HepG2 (cell line): ENCODE results near the gene CSTPP1. TPM values are rescaled to one million over a fixed set of nuclear protein-coding genes. Genes with fewer than 3 reads are reported as not detected.

Experiments
- CBX2 ChIP-seq, 2 experiments: fragments of 200-600 bp in 1 of 2; sonication (generic); formaldehyde crosslinking in 1 of 2; IDR thresholded peaks; 2 replicates each; pipeline versions ENCODE4 v1.7.0 to v1.8.1; 2018 to 2022; ENCODE audit warnings: low read depth in 2 of 2, low read length in 1 of 2, mild to moderate bottlenecking in 1 of 2, missing genetic modification reagents in 1 of 2
- FOXA1 ChIP-seq, 2 experiments: fragments of 450-650 bp in 1 of 2; sonication (generic) in 1 of 2; formaldehyde crosslinking in 1 of 2; IDR thresholded peaks; 2 replicates each; pipeline versions ENCODE4 v1.4.0 to v1.6.1; 2016 to 2020; ENCODE audit warnings: missing genetic modification reagents in 1 of 2
- GABPB1 ChIP-seq: IDR thresholded peaks from 2 replicates; pipeline ENCODE4 v1.6.1; 2016; ENCODE audit warnings: mild to moderate bottlenecking, missing genetic modification reagents, moderate library complexity, missing compliant biosample characterization
- KDM1A ChIP-seq: IDR thresholded peaks from 2 replicates; pipeline ENCODE4 v1.6.1; 2016; ENCODE audit warnings: missing compliant biosample characterization
- MAFK ChIP-seq, 2 experiments: IDR thresholded peaks in 1 of 2; conservative IDR thresholded peaks in 1 of 2; 2 replicates each; pipeline ENCODE4 v1.6.1; 2011; ENCODE audit warnings: improper control_type of control experiment in 2 of 2, low read length in 2 of 2
- NFIC ChIP-seq: IDR thresholded peaks from 2 replicates; pipeline ENCODE4 v1.6.1; 2012; ENCODE audit warnings: mild to moderate bottlenecking, low read length, inconsistent platforms
- REPIN1 ChIP-seq: sonication (generic); formaldehyde crosslinking; IDR thresholded peaks from 2 replicates; pipeline ENCODE4 v1.8.0; 2022; ENCODE audit warnings: missing genetic modification reagents, low read depth, mild to moderate bottlenecking, borderline replicate concordance
- SALL2 ChIP-seq: sonication (generic); formaldehyde crosslinking; IDR thresholded peaks from 2 replicates; pipeline ENCODE4 v1.8.1; 2023; ENCODE audit warnings: mild to moderate bottlenecking, missing genetic modification reagents, inconsistent platforms
- SMAD9 ChIP-seq: sonication (generic); formaldehyde crosslinking; IDR thresholded peaks from 2 replicates; pipeline ENCODE4 v1.5.1; 2020; ENCODE audit warnings: mild to moderate bottlenecking, missing genetic modification reagents
- STAG1 ChIP-seq: sonication (generic); formaldehyde crosslinking; IDR thresholded peaks from 2 replicates; pipeline ENCODE4 v1.4.0; 2020; ENCODE audit warnings: missing genetic modification reagents
- YY1 ChIP-seq: IDR thresholded peaks from 2 replicates; pipeline ENCODE4 v1.6.1; 2011; ENCODE audit warnings: low read length, low read depth, moderate library complexity, mild to moderate bottlenecking; ENCODE audit not compliant: insufficient read depth, insufficient replicate concordance
- ZBTB14 ChIP-seq: sonication (generic); formaldehyde crosslinking; IDR thresholded peaks from 2 replicates; pipeline ENCODE4 v1.4.0; 2020; ENCODE audit warnings: missing genetic modification reagents
- ZNF761 ChIP-seq: sonication (generic); formaldehyde crosslinking; conservative IDR thresholded peaks from 2 replicates; pipeline ENCODE4 v1.4.0; 2020; ENCODE audit warnings: mild to moderate bottlenecking, missing genetic modification reagents
- ZNF816 ChIP-seq: sonication (generic); formaldehyde crosslinking; IDR thresholded peaks from 2 replicates; pipeline ENCODE4 v1.8.0; 2022; ENCODE audit warnings: missing genetic modification reagents, mild to moderate bottlenecking, borderline replicate concordance
- ZNF850 ChIP-seq: sonication (generic); formaldehyde crosslinking; conservative IDR thresholded peaks from 2 replicates; pipeline ENCODE4 v1.9.0; 2021; ENCODE audit warnings: mild to moderate bottlenecking, missing genetic modification reagents
- ZNF878 ChIP-seq: sonication (generic); formaldehyde crosslinking; IDR thresholded peaks from 2 replicates; pipeline ENCODE4 v1.8.1; 2023; ENCODE audit warnings: mild to moderate bottlenecking, missing genetic modification reagents, moderate library complexity
- polyA plus RNA-seq, 8 experiments: library from polyadenylated mRNA; depleted of rRNA in 3 of 8; stranded (reverse) in 7 of 8; unstranded in 1 of 8; fragments of >200 nt; fragmentation: Illumina TruSeq in 4 of 8; extraction: Trizol in 4 of 8; gene quantifications; 2 replicates each; pipeline versions ENCODE4 v1.2.1 to v1.2.3, GENCODE V29; 2011 to 2016; ENCODE audit warnings: low read depth in 4 of 8, missing spikeins in 1 of 8, mixed read lengths in 1 of 8; ENCODE audit not compliant: insufficient read depth in 1 of 8
- total RNA-seq, 5 experiments: library from RNA; depleted of rRNA; stranded (reverse); fragments of >200 nt; fragmentation: Illumina TruSeq; extraction: Trizol; gene quantifications; 2 replicates each; pipeline ENCODE4 v1.2.3, GENCODE V29; 2016; ENCODE audit warnings: low read depth in 1 of 5
- TF ChIP-seq, protein P1 (sequence below), 2 experiments: sonication (generic) in 1 of 2; formaldehyde crosslinking in 1 of 2; IDR thresholded peaks; 2 replicates each; pipeline versions ENCODE4 v1.4.0 to v1.6.1; 2016 to 2020; ENCODE audit warnings: borderline replicate concordance in 1 of 2, low read depth in 1 of 2, mild to moderate bottlenecking in 1 of 2, missing genetic modification reagents in 1 of 2
- TF ChIP-seq, protein P2 (sequence below): sonication (generic); formaldehyde crosslinking; IDR thresholded peaks from 2 replicates; pipeline ENCODE4 v1.8.1; 2022; ENCODE audit warnings: mild to moderate bottlenecking, missing genetic modification reagents
- TF ChIP-seq, protein P3 (sequence below): IDR thresholded peaks from 2 replicates; pipeline ENCODE4 v1.6.1; 2016; ENCODE audit warnings: low read depth

CSTPP1 gene
- total and polyA plus RNA-seq, 2 of the 13 experiments (the other 11 are each of a cell fraction or from before 2014, with no cell fraction given), result 12.3 to 14.6 TPM

DNA sequence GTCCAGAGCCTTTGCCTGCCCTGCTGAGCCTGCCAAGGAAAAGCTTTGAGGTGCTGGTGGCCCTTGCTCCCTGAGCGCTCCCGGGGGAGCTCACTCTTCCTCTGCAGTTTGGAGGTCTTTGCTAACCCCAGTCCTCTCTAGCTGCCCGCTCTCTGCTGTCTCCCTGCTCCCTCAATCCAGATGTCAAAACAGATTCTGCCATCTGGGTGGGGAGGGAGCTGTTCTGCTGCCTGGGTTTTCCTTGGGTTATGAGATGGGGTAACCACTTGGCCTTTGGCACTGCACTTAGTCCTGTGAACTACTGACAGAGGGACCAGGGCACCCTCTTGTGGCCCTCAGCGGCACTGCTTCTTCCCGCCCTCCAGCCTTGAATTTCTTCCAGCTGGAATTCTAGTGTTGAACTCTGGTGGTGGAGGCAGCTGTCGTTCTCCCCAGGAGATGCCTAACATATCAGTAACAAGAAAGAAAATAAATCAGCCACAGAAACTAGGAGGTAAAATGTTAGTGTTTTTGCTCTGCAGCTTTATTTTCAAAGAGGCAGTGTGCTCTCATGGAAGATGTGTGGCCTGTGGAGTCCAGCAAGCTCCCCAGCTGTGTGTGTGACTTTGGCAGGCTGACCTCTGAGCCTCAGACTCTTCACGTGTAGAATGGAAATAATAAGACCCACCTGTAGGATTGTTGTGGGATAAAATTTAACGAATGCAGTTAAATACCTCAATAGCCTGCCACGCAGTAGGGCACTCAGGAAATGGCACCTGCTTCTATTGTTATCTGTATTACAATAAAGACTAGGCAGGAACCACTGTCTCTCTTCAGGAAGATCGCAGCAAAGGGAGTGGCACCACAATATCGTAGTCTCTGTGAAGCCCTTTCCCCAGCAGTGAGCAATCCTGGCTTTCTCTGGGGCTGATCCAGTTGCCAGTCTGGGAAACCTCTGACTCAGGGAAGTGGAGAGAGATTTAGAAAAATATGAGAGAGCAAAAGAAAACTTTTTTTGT lies 216.7 kb downstream of the CSTPP1 start (continued):
- TF ChIP-seq, protein P1, sequence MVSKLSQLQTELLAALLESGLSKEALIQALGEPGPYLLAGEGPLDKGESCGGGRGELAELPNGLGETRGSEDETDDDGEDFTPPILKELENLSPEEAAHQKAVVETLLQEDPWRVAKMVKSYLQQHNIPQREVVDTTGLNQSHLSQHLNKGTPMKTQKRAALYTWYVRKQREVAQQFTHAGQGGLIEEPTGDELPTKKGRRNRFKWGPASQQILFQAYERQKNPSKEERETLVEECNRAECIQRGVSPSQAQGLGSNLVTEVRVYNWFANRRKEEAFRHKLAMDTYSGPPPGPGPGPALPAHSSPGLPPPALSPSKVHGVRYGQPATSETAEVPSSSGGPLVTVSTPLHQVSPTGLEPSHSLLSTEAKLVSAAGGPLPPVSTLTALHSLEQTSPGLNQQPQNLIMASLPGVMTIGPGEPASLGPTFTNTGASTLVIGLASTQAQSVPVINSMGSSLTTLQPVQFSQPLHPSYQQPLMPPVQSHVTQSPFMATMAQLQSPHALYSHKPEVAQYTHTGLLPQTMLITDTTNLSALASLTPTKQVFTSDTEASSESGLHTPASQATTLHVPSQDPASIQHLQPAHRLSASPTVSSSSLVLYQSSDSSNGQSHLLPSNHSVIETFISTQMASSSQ (IDR thresholded peaks at IDR 0.05; ENCODE audit: low read depth), result no peak
- TF ChIP-seq, protein P1 (CRISPR knock-in tag; IDR thresholded peaks at IDR 0.05; ENCODE audit: borderline replicate concordance), result no peak
- TF ChIP-seq ZNF816 (CRISPR knock-in tag) (no peak), YY1 (peak; percentile 53), SMAD9 (CRISPR knock-in tag) (no peak), ZNF878 (CRISPR knock-in tag) (no peak), FOXA1 (IDR thresholded peaks at IDR 0.05) (no peak), FOXA1 (CRISPR knock-in tag; IDR thresholded peaks at IDR 0.05) (no peak), STAG1 (CRISPR knock-in tag) (peak; percentile 99), GABPB1 (no peak), KDM1A (CRISPR knock-in tag) (no peak), ZNF850 (no peak), MAFK (conservative IDR thresholded peaks at IDR 0.05 in 1 of 2, IDR thresholded peaks at IDR 0.05 in 1 of 2; ENCODE audit: low read length in 2 of 2) (no peak), CBX2 (IDR thresholded peaks at IDR 0.05; ENCODE audit: low read depth, low read length) (no peak), CBX2 (CRISPR knock-in tag; IDR thresholded peaks at IDR 0.05; ENCODE audit: low read depth) (no peak), NFIC (no peak), REPIN1 (CRISPR knock-in tag) (peak; percentile 68; the same call in 1 of the 2 replicates), ZBTB14 (CRISPR knock-in tag) (no peak), SALL2 (CRISPR knock-in tag) (no peak), ZNF761 (CRISPR knock-in tag) (no peak)
- TF ChIP-seq, protein P2, sequence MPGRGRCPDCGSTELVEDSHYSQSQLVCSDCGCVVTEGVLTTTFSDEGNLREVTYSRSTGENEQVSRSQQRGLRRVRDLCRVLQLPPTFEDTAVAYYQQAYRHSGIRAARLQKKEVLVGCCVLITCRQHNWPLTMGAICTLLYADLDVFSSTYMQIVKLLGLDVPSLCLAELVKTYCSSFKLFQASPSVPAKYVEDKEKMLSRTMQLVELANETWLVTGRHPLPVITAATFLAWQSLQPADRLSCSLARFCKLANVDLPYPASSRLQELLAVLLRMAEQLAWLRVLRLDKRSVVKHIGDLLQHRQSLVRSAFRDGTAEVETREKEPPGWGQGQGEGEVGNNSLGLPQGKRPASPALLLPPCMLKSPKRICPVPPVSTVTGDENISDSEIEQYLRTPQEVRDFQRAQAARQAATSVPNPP (CRISPR knock-in tag), result no peak
- TF ChIP-seq, protein P3, sequence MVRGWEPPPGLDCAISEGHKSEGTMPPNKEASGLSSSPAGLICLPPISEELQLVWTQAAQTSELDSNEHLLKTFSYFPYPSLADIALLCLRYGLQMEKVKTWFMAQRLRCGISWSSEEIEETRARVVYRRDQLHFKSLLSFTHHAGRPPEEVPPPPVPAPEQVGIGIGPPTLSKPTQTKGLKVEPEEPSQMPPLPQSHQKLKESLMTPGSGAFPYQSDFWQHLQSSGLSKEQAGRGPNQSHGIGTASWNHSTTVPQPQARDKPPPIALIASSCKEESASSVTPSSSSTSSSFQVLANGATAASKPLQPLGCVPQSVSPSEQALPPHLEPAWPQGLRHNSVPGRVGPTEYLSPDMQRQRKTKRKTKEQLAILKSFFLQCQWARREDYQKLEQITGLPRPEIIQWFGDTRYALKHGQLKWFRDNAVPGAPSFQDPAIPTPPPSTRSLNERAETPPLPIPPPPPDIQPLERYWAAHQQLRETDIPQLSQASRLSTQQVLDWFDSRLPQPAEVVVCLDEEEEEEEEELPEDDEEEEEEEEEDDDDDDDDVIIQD, result no peak
